ENCODE measurements around the gene SLC13A3. TPM values are rescaled to one million over a fixed set of nuclear protein-coding genes. Genes with fewer than 3 reads are reported as not detected.

SLC13A3 gene
- total RNA-seq: 2.2 and 2.5 TPM in 2 replicates

GRCh38 chr20:46651091-46651962, at the start of gene SLC13A3:
Gene SLC13A3 (minus strand): TSS chr20:46651459. CDS start chr20:46651421, 38 bp downstream.

GRCh38 chr20:46689082-46689753, 38.0 kb upstream of the SLC13A3 start, which contains the start of gene TP53RK:
Gene TP53RK (minus strand): TSS chr20:46689444. CDS start chr20:46689414, 30 bp downstream.

DNA sequence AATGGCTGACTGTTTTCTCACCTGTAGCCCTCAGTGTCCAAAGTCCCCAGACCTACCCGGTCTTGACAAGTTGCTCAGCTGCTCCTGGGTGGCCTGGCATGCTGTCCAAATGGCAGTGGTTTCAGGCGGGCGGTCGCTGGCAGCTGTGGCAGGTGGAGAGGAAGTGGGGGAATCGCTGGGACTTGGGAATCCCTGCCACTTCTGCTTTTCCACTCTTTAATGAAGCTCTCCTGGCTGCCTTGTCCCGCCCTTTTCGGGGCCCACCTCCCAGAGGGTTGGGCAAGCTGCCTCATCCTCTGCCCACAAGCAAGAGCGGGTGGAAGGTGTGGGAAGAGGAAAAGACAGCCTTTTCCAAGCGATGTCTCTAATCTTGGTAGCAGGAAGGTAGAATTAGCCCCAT, 100.8 kb downstream of the SLC13A3 start, which contains the start of gene OCSTAMP:
Gene OCSTAMP (minus strand): TSS at position 194 of the 400 bp plus-strand sequence. CDS start 94 bp downstream, at position 100.

GRCh38 chr20:46512943-46513844, 138.1 kb downstream of the SLC13A3 start, which contains the start of gene ZNF334:
Gene ZNF334 (minus strand): TSS chr20:46513559. CDS start chr20:46512102, 1,457 bp downstream.

Other genes with a start within 250 kb of the SLC13A3 start
- gene ELMO2, start 244.8 kb downstream of the SLC13A3 start, total RNA-seq: 46.2 and 47.4 TPM in 2 replicates
- 0.83 and 3.9 TPM in 2 replicates for gene ZNF334, start 137.9 kb downstream of the SLC13A3 start, total RNA-seq
- not detected in 2 replicates for gene OCSTAMP, start 100.8 kb downstream of the SLC13A3 start, total RNA-seq
- gene TP53RK, start 38.0 kb upstream of the SLC13A3 start, total RNA-seq: 10.9 and 11.8 TPM in 2 replicates
- 52.4 and 61.1 TPM in 2 replicates for gene SLC2A10, start 58.2 kb upstream of the SLC13A3 start, total RNA-seq
- 0.03 and 0.07 TPM in 2 replicates for gene EYA2, start 243.4 kb upstream of the SLC13A3 start, total RNA-seq

Data from smooth muscle cell of the pulmonary artery (primary cell).